Measurements from ENCODE around the gene FAM209A. TPM values are rescaled to one million over a fixed set of nuclear protein-coding genes. Genes with fewer than 3 reads are reported as not detected.

FAM209A gene
- total RNA-seq, 2 donors from 2014 or later, result not detected

- no peak for TF ChIP-seq CTCF (conservative IDR thresholded peaks at IDR 0.05)
- peak overlapping the region; percentile 44 for H3K27ac Mint-ChIP-seq
- no peak overlapping the region for H3K4me3 Mint-ChIP-seq
- H3K27me3 ChIP-seq (ENCODE audit: control insufficient read depth, insufficient read depth, low read length, poor library complexity, severe bottlenecking), result no peaks in the 10 kb centered on the region
- H3K4me3 ChIP-seq (ENCODE audit: low read length), result no peak overlapping the region
- DNase-seq, result no peak
- no peak overlapping the region for H3K27ac ChIP-seq (ENCODE audit: low read depth, low read length)
- no peaks in the 10 kb centered on the region for H3K9me3 Mint-ChIP-seq
- no peaks in the 10 kb centered on the region for H3K27me3 Mint-ChIP-seq (ENCODE audit: insufficient read depth)
- H3K9ac ChIP-seq (ENCODE audit: extremely low read depth, low read length, poor library complexity, severe bottlenecking), result no peak overlapping the region
- no peaks in the 10 kb centered on the region for H3K4me1 Mint-ChIP-seq
- 94 to 97% methylated on average over 4 to 5 of the region's 5 CpGs for WGBS, 2 experiments (ENCODE audit: insufficient coverage in 1 of 2, insufficient read length in 1 of 2)
- H3K36me3 ChIP-seq (ENCODE audit: control insufficient read depth, insufficient read depth, low read length), result peaks cover 61% of the 10 kb centered on the region
- no peaks in the 10 kb centered on the region for H3K9me3 ChIP-seq (ENCODE audit: control insufficient read depth, low read length)
- H3K36me3 Mint-ChIP-seq (ENCODE audit: low read depth), result peaks cover 70% of the 10 kb centered on the region
- no peaks in the 10 kb centered on the region for H3K4me1 ChIP-seq (ENCODE audit: control insufficient read depth, insufficient read depth, low read length)
These were observed 36.0 kb upstream of the FAM209A start for GRCh38 chr20:56488566-56488965.

GRCh38 chr20:56501116-56501515, 23.4 kb upstream of the FAM209A start:
- Histone ChIP-seq H3K4me1 (ENCODE audit: control insufficient read depth, insufficient read depth, low read length) (no peaks in the 10 kb centered on the region), H3K27ac (ENCODE audit: low read depth, low read length) (no peak overlapping the region), H3K4me3 (ENCODE audit: low read length) (no peak overlapping the region), H3K27me3 (ENCODE audit: control insufficient read depth, insufficient read depth, low read length, poor library complexity, severe bottlenecking) (no peaks in the 10 kb centered on the region), H3K9me3 (ENCODE audit: control insufficient read depth, low read length) (peaks cover 4% of the 10 kb centered on the region), H3K36me3 (ENCODE audit: control insufficient read depth, insufficient read depth, low read length) (peaks cover 41% of the 10 kb centered on the region), H3K9ac (ENCODE audit: extremely low read depth, low read length, poor library complexity, severe bottlenecking) (no peak overlapping the region)
- no peak for TF ChIP-seq CTCF (conservative IDR thresholded peaks at IDR 0.05)
- 93% methylated on average over 1 of the region's 1 CpG; no CpG with 5 or more reads in 1 of the 2 experiments for WGBS, 2 experiments (ENCODE audit: insufficient coverage in 1 of 2, insufficient read length in 1 of 2)
- Mint-ChIP-seq H3K27me3 (ENCODE audit: insufficient read depth) (no peaks in the 10 kb centered on the region), H3K27ac (no peak overlapping the region), H3K36me3 (ENCODE audit: low read depth) (peaks cover 30% of the 10 kb centered on the region), H3K4me3 (no peak overlapping the region), H3K9me3 (peaks cover 2% of the 10 kb centered on the region), H3K4me1 (no peaks in the 10 kb centered on the region)
- DNase-seq, result no peak

GRCh38 chr20:56503916-56504315, 20.6 kb upstream of the FAM209A start:
- WGBS, 2 experiments (ENCODE audit: insufficient coverage in 1 of 2, insufficient read length in 1 of 2), result 96 to 100% methylated on average over 2 to 8 of the region's 8 CpGs
- no peak overlapping the region for H3K4me3 Mint-ChIP-seq
- Histone ChIP-seq H3K9me3 (ENCODE audit: control insufficient read depth, low read length) (no peaks in the 10 kb centered on the region), H3K27me3 (ENCODE audit: control insufficient read depth, insufficient read depth, low read length, poor library complexity, severe bottlenecking) (no peaks in the 10 kb centered on the region), H3K4me3 (ENCODE audit: low read length) (no peak overlapping the region), H3K9ac (ENCODE audit: extremely low read depth, low read length, poor library complexity, severe bottlenecking) (no peak overlapping the region), H3K4me1 (ENCODE audit: control insufficient read depth, insufficient read depth, low read length) (no peaks in the 10 kb centered on the region), H3K27ac (ENCODE audit: low read depth, low read length) (no peak overlapping the region), H3K36me3 (ENCODE audit: control insufficient read depth, insufficient read depth, low read length) (peaks cover 16% of the 10 kb centered on the region)
- peak; percentile 52 for DNase-seq
- H3K27ac Mint-ChIP-seq, result no peak overlapping the region
- H3K9me3 Mint-ChIP-seq, result no peaks in the 10 kb centered on the region
- peaks cover 10% of the 10 kb centered on the region for H3K36me3 Mint-ChIP-seq (ENCODE audit: low read depth)
- TF ChIP-seq CTCF (conservative IDR thresholded peaks at IDR 0.05), result no peak
- no peaks in the 10 kb centered on the region for H3K4me1 Mint-ChIP-seq
- no peaks in the 10 kb centered on the region for H3K27me3 Mint-ChIP-seq (ENCODE audit: insufficient read depth)

Measured in endodermal cell (in vitro differentiated cells).